GM12891 (cell line): ENCODE data around the gene ARL8A.

Source experiments
- DNase-seq: peaks from one replicate; pipeline ENCODE4 v3.0.0; 2011; ENCODE audit warnings: low spot score; ENCODE audit not compliant: insufficient read length
- FAIRE-seq: peaks from 2 replicates; lab custom pipeline; 2011; peaks lifted over from hg19 to GRCh38; lab: Jason Lieb, UNC
- PAX5 ChIP-seq: IDR thresholded peaks from 2 replicates; pipeline ENCODE4 v1.6.1; 2011; ENCODE audit warnings: low read length, moderate library complexity, mild to moderate bottlenecking; ENCODE audit not compliant: insufficient read depth, severe bottlenecking
- POLR2A ChIP-seq: IDR thresholded peaks from 2 replicates; pipeline ENCODE4 v1.6.1; 2011; ENCODE audit warnings: low read depth, low read length, control low read depth
- POLR2AphosphoS5 ChIP-seq: IDR thresholded peaks from 2 replicates; pipeline ENCODE4 v1.6.1; 2011; ENCODE audit warnings: low read depth, low read length, control low read depth
- POU2F2 ChIP-seq: IDR thresholded peaks from 2 replicates; pipeline ENCODE4 v1.6.1; 2011; ENCODE audit warnings: low read depth, mild to moderate bottlenecking, control low read depth, low read length, moderate library complexity
- SPI1 ChIP-seq: IDR thresholded peaks from 2 replicates; pipeline ENCODE4 v1.6.1; 2011; ENCODE audit warnings: low read depth, low read length, control low read depth
- TAF1 ChIP-seq: IDR thresholded peaks from 2 replicates; pipeline ENCODE4 v1.6.1; 2011; ENCODE audit warnings: low read depth, low read length, control low read depth

Gene ARL8A

DNA sequence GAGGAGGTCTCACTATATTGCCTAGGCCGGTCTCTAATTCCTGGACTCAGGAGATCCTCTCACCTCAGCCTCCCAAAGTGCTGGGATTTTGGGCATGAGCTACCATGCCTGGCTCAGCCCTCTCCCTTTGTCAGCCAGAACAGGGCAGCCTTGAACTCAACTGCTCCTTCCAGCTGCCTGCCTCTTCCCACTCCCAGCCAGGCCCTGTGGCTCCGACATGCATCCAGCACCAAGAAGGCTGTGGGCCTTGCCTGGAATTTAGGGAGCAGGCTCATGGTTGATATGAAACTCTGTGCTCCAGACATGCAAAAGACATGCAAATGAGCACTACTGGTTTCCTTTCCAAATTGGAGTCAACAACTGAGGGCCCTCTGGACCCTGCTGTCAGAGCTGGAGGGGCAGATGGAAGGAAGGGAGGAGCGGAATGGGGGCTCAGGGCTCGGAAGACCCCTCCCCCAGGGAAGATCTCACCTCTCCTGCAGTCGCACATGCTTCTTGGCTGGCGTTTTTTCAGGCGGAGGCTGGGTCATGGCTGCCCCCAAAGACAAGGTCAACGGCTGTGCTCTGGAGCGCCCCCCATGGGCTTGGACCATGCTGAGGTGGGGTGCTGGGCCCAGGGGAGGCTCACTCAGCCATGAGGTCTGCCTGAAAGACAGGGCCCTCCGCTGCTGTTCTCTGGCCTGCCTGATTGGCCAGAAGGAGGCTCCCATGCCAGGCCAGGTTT, 14.4 kb upstream of the ARL8A start:
- peak; percentile 68 for FAIRE-seq
- TF ChIP-seq PAX5 = no peak
- TF ChIP-seq SPI1 = no peak
- peak; percentile 91; the same call in 1 of the 2 replicates for TF ChIP-seq POU2F2
- TF ChIP-seq POLR2AphosphoS5 = peak; percentile 16; the same call in 1 of the 2 replicates
- no peak for TF ChIP-seq POLR2A
- peak; percentile 45 for DNase-seq

- TF ChIP-seq POLR2AphosphoS5 = no peak
- TF ChIP-seq SPI1 = no peak
- no peak for TF ChIP-seq POLR2A
- no peak for TF ChIP-seq PAX5
- no peak for TF ChIP-seq POU2F2
- TF ChIP-seq TAF1 = no peak
- FAIRE-seq (no peak), DNase-seq (no peak)
Measured at GRCh38 chr1:202157945-202158344, 13.4 kb upstream of the ARL8A start.

DNA sequence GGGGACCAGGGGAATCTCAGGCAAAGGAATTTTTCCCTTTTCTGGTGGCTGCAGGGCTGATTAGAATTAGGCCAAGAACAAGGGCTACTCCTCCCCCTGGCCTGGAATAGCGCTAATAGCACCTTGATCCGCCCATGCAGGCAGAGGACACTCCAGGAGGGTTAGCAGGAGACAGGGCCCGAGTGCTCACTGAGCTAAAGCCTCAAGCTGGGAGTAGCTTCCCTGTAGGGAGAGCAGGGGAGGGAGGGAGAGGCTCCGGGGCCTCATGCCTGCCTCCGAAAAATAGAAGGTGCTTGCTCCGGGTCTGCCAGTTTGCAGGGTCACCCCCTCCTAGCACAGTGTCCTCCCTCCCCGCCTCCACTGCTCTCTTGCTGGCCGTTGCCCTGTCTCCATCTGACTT, 12.1 kb upstream of the ARL8A start:
- DNase-seq (no peak), FAIRE-seq (no peak)
- TF ChIP-seq PAX5 (no peak), POU2F2 (no peak), POLR2AphosphoS5 (no peak), TAF1 (no peak), POLR2A (no peak), SPI1 (no peak)

- FAIRE-seq = no peak
- no peak for TF ChIP-seq PAX5
- no peak for TF ChIP-seq POU2F2
- TF ChIP-seq POLR2AphosphoS5 = no peak
- no peak for TF ChIP-seq TAF1
- TF ChIP-seq SPI1 = no peak
- no peak for TF ChIP-seq POLR2A
- DNase-seq = no peak
Measured at GRCh38 chr1:202155478-202156021, 11.0 kb upstream of the ARL8A start.

GRCh38 chr1:202154766-202155477, 10.4 kb upstream of the ARL8A start:
- FAIRE-seq (peak; percentile 61), DNase-seq (no peak)
- no peak for TF ChIP-seq POU2F2
- TF ChIP-seq POLR2A = no peak; the same call in 1 of the 2 replicates
- no peak for TF ChIP-seq POLR2AphosphoS5
- TF ChIP-seq PAX5 = no peak
- TF ChIP-seq TAF1 = no peak
- no peak for TF ChIP-seq SPI1

GRCh38 chr1:202154148-202154765, 9.7 kb upstream of the ARL8A start:
- no peak for TF ChIP-seq TAF1
- 0 out of 2 replicates have a peak, but pooled peaks have one; percentile 15 for TF ChIP-seq POU2F2
- DNase-seq = no peak
- FAIRE-seq = no peak

DNA sequence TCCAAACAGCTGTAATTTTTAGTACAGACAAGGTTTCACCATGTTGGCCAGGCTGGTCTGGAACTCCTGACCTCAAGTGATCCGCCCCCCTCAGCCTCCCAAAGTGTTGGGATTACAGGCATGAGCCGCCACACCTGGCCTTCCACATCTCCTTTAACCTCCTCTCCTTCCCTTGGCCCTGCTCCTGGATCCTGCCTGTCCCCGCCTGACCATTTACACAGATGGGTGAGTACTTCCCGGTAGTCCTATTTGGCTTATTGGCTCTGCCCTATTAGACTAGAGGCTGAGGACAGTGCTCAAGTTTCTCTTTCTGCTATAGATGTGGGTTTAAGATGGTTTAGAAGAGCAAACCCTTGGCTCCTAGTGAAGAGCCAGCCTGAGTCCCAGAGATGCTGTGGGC, 8.7 kb upstream of the ARL8A start:
- FAIRE-seq (no peak), DNase-seq (no peak)
- no peak for TF ChIP-seq POU2F2
- TF ChIP-seq POLR2A = no peak
- no peak for TF ChIP-seq POLR2AphosphoS5
- TF ChIP-seq SPI1 = no peak
- TF ChIP-seq PAX5 = no peak
- TF ChIP-seq TAF1 = no peak

- no peak for TF ChIP-seq PAX5
- TF ChIP-seq SPI1 = no peak
- no peak for TF ChIP-seq POLR2AphosphoS5
- no peak for TF ChIP-seq TAF1
- FAIRE-seq = no peak
- DNase-seq = no peak
Measured at GRCh38 chr1:202152399-202152798, 7.9 kb upstream of the ARL8A start.

DNA sequence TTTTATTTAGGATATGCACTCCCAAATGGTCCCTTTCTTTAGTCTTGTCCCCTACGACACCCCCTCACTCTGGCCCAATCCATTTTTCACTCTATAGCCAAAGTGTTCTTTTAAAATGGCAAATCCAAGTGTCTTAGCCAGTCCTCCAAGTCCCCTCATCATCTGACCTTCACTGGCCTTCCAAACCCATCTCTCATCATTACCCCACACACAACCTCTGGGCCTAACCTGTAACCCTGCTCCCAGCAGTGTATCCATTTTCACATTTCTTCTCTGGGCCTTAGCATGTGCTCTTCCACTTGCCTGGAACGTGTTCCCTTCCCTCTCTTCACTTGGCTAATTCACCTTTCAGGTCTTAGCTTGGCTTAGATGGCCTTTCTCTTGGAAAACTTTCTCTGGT, 6.5 kb upstream of the ARL8A start:
- no peak for FAIRE-seq
- no peak for TF ChIP-seq POLR2AphosphoS5
- no peak for TF ChIP-seq PAX5
- no peak for TF ChIP-seq SPI1
- no peak for TF ChIP-seq POLR2A
- TF ChIP-seq POU2F2 = no peak
- TF ChIP-seq TAF1 = no peak
- no peak for DNase-seq
